Measurements from ENCODE around the gene ZFAND3.

The ZFAND3 gene

GRCh38 chr6:37819177-37819801 is at the start of gene ZFAND3:
TSS of gene ZFAND3 (plus strand) at chr6:37819727. CDS start at chr6:37819946, 219 bp downstream.
- DNase-seq, result peak; percentile 98

GRCh38 chr6:37774028-37774680 is 45.4 kb upstream of the ZFAND3 start:
- no peak for DNase-seq

GRCh38 chr6:37776566-37776965 is 43.0 kb upstream of the ZFAND3 start:
- DNase-seq, result no peak

- no peak for DNase-seq
These were observed 42.2 kb upstream of the ZFAND3 start for GRCh38 chr6:37777272-37777834.

GRCh38 chr6:37779111-37779800 is 40.3 kb upstream of the ZFAND3 start:
- no peak for DNase-seq

- DNase-seq, result no peak
These were observed 39.5 kb upstream of the ZFAND3 start for GRCh38 chr6:37779902-37780628.

- no peak for DNase-seq
These were observed 37.7 kb upstream of the ZFAND3 start for GRCh38 chr6:37781788-37782187.

GRCh38 chr6:37783025-37783855 is 36.3 kb upstream of the ZFAND3 start:
- no peak for DNase-seq

GRCh38 chr6:37783856-37784584 is 35.5 kb upstream of the ZFAND3 start:
- DNase-seq, result no peak

GRCh38 chr6:37784585-37784967 is 35.0 kb upstream of the ZFAND3 start:
- DNase-seq, result no peak

- DNase-seq, result no peak
These were observed 34.4 kb upstream of the ZFAND3 start for GRCh38 chr6:37785002-37785662.

GRCh38 chr6:37785663-37786270 is 33.8 kb upstream of the ZFAND3 start:
- DNase-seq, result no peak

GRCh38 chr6:37787216-37787615 is 32.3 kb upstream of the ZFAND3 start:
- DNase-seq, result no peak

- peak; percentile 15 for DNase-seq
These were observed 31.3 kb upstream of the ZFAND3 start for GRCh38 chr6:37788259-37788658.

- peak; percentile 97 for DNase-seq
These were observed 28.2 kb upstream of the ZFAND3 start for GRCh38 chr6:37791156-37791919.

GRCh38 chr6:37792457-37793033 is 27.0 kb upstream of the ZFAND3 start:
- DNase-seq, result no peak

- DNase-seq, result no peak
These were observed 26.5 kb upstream of the ZFAND3 start for GRCh38 chr6:37793067-37793466.

- DNase-seq, result peak; percentile 55
These were observed 24.7 kb upstream of the ZFAND3 start for GRCh38 chr6:37794825-37795224.
